HepG2 (cell line): ENCODE data around the gene HCK. TPM values are rescaled to one million over a fixed set of nuclear protein-coding genes. Genes with fewer than 3 reads are reported as not detected.

Experiments used
- MAZ ChIP-seq, 2 experiments: sonication (generic) in 1 of 2; formaldehyde crosslinking in 1 of 2; IDR thresholded peaks; 2 replicates each; pipeline versions ENCODE4 v1.5.0 to v1.6.1; 2012 to 2020; ENCODE audit warnings: low read depth in 2 of 2, mild to moderate bottlenecking in 2 of 2, borderline replicate concordance in 1 of 2, improper control_type of control experiment in 1 of 2, low read length in 1 of 2, missing genetic modification reagents in 1 of 2, moderate library complexity in 1 of 2
- MXD4 ChIP-seq: IDR thresholded peaks from 2 replicates; pipeline ENCODE4 v1.6.1; 2016; ENCODE audit warnings: mild to moderate bottlenecking, missing biosample characterization, missing genetic modification reagents
- POGZ ChIP-seq: sonication (generic); formaldehyde crosslinking; IDR thresholded peaks from 2 replicates; pipeline ENCODE4 v1.4.0; 2020; ENCODE audit warnings: mild to moderate bottlenecking, missing genetic modification reagents
- TCF12 ChIP-seq, 2 experiments: fragments of 450-650 bp in 1 of 2; sonication (generic) in 1 of 2; formaldehyde crosslinking in 1 of 2; IDR thresholded peaks; 2 replicates each; pipeline versions ENCODE4 v1.6.1 to v1.8.0; 2017 to 2022; ENCODE audit warnings: antibody characterized with exemption in 1 of 2, mild to moderate bottlenecking in 1 of 2, missing genetic modification reagents in 1 of 2, moderate library complexity in 1 of 2
- TOE1 ChIP-seq: sonication (generic); formaldehyde crosslinking; IDR thresholded peaks from 2 replicates; pipeline ENCODE4 v1.4.0; 2020; ENCODE audit warnings: mild to moderate bottlenecking, missing genetic modification reagents
- YEATS4 ChIP-seq: sonication (generic); formaldehyde crosslinking; IDR thresholded peaks from 2 replicates; pipeline ENCODE4 v1.4.0; 2020; ENCODE audit warnings: missing genetic modification reagents, borderline replicate concordance
- ZNF567 ChIP-seq: sonication (generic); formaldehyde crosslinking; IDR thresholded peaks from 2 replicates; pipeline ENCODE4 v1.8.1; 2023; ENCODE audit warnings: mild to moderate bottlenecking, missing genetic modification reagents, borderline replicate concordance
- ZNF891 ChIP-seq: sonication (generic); formaldehyde crosslinking; IDR thresholded peaks from 2 replicates; pipeline ENCODE4 v1.5.0; 2020; ENCODE audit warnings: mild to moderate bottlenecking, missing genetic modification reagents
- polyA plus RNA-seq, 8 experiments: library from polyadenylated mRNA; depleted of rRNA in 3 of 8; stranded (reverse) in 7 of 8; unstranded in 1 of 8; fragments of >200 nt; fragmentation: Illumina TruSeq in 4 of 8; extraction: Trizol in 4 of 8; gene quantifications; 2 replicates each; pipeline versions ENCODE4 v1.2.1 to v1.2.3, GENCODE V29; 2011 to 2016; ENCODE audit warnings: low read depth in 4 of 8, missing spikeins in 1 of 8, mixed read lengths in 1 of 8; ENCODE audit not compliant: insufficient read depth in 1 of 8
- total RNA-seq, 5 experiments: library from RNA; depleted of rRNA; stranded (reverse); fragments of >200 nt; fragmentation: Illumina TruSeq; extraction: Trizol; gene quantifications; 2 replicates each; pipeline ENCODE4 v1.2.3, GENCODE V29; 2016; ENCODE audit warnings: low read depth in 1 of 5
- TF ChIP-seq, protein P1 (sequence below): sonication (generic); formaldehyde crosslinking; IDR thresholded peaks from 2 replicates; pipeline ENCODE4 v1.4.0; 2020; ENCODE audit warnings: missing genetic modification reagents, borderline replicate concordance
- TF ChIP-seq, protein P2 (sequence below): sonication (generic); formaldehyde crosslinking; IDR thresholded peaks from 2 replicates; pipeline ENCODE4 v1.4.0; 2020; ENCODE audit warnings: missing genetic modification reagents, borderline replicate concordance
- TF ChIP-seq, protein P3 (sequence below): sonication (generic); formaldehyde crosslinking; IDR thresholded peaks from 2 replicates; pipeline ENCODE4 v1.5.0; 2020; ENCODE audit warnings: missing genetic modification reagents, mild to moderate bottlenecking, borderline replicate concordance

Gene HCK
- total and polyA plus RNA-seq, 2 of the 13 experiments (the other 11 are each of a cell fraction or from before 2014, with no cell fraction given) = 0.04 TPM; not detected in 1

DNA sequence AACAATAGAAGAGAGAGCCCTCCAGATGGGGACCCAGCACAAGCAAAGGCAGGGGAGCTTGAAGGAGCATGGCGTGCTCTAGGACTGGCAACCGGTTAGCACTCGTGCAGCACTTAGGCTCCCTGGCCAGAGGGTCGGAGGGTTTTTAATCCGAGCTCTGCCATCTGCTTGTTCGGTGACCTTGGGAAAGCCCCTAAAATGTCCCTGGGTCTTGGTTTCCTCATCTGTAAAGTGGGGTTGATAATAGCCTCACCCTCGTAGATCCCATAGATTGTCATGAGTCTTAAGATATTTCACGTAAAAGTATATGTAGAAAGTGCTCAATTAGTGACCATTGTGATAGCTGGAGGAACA, 16.6 kb upstream of the HCK start (continued):
- TF ChIP-seq, protein P1, sequence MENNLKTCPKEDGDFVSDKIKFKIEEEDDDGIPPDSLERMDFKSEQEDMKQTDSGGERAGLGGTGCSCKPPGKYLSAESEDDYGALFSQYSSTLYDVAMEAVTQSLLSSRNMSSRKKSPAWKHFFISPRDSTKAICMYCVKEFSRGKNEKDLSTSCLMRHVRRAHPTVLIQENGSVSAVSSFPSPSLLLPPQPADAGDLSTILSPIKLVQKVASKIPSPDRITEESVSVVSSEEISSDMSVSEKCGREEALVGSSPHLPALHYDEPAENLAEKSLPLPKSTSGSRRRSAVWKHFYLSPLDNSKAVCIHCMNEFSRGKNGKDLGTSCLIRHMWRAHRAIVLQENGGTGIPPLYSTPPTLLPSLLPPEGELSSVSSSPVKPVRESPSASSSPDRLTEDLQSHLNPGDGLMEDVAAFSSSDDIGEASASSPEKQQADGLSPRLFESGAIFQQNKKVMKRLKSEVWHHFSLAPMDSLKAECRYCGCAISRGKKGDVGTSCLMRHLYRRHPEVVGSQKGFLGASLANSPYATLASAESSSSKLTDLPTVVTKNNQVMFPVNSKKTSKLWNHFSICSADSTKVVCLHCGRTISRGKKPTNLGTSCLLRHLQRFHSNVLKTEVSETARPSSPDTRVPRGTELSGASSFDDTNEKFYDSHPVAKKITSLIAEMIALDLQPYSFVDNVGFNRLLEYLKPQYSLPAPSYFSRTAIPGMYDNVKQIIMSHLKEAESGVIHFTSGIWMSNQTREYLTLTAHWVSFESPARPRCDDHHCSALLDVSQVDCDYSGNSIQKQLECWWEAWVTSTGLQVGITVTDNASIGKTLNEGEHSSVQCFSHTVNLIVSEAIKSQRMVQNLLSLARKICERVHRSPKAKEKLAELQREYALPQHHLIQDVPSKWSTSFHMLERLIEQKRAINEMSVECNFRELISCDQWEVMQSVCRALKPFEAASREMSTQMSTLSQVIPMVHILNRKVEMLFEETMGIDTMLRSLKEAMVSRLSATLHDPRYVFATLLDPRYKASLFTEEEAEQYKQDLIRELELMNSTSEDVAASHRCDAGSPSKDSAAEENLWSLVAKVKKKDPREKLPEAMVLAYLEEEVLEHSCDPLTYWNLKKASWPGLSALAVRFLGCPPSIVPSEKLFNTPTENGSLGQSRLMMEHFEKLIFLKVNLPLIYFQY = no peak
- TF ChIP-seq, protein P2, sequence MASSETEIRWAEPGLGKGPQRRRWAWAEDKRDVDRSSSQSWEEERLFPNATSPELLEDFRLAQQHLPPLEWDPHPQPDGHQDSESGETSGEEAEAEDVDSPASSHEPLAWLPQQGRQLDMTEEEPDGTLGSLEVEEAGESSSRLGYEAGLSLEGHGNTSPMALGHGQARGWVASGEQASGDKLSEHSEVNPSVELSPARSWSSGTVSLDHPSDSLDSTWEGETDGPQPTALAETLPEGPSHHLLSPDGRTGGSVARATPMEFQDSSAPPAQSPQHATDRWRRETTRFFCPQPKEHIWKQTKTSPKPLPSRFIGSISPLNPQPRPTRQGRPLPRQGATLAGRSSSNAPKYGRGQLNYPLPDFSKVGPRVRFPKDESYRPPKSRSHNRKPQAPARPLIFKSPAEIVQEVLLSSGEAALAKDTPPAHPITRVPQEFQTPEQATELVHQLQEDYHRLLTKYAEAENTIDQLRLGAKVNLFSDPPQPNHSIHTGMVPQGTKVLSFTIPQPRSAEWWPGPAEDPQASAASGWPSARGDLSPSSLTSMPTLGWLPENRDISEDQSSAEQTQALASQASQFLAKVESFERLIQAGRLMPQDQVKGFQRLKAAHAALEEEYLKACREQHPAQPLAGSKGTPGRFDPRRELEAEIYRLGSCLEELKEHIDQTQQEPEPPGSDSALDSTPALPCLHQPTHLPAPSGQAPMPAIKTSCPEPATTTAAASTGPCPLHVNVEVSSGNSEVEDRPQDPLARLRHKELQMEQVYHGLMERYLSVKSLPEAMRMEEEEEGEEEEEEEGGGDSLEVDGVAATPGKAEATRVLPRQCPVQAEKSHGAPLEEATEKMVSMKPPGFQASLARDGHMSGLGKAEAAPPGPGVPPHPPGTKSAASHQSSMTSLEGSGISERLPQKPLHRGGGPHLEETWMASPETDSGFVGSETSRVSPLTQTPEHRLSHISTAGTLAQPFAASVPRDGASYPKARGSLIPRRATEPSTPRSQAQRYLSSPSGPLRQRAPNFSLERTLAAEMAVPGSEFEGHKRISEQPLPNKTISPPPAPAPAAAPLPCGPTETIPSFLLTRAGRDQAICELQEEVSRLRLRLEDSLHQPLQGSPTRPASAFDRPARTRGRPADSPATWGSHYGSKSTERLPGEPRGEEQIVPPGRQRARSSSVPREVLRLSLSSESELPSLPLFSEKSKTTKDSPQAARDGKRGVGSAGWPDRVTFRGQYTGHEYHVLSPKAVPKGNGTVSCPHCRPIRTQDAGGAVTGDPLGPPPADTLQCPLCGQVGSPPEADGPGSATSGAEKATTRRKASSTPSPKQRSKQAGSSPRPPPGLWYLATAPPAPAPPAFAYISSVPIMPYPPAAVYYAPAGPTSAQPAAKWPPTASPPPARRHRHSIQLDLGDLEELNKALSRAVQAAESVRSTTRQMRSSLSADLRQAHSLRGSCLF (CRISPR knock-in tag) = no peak
- TF ChIP-seq YEATS4 (CRISPR knock-in tag) = no peak
- no peak for TF ChIP-seq ZNF567 (CRISPR knock-in tag)
- TF ChIP-seq TOE1 (CRISPR knock-in tag) = no peak
- TF ChIP-seq MXD4 (CRISPR knock-in tag) = no peak
- TF ChIP-seq MAZ (IDR thresholded peaks at IDR 0.05; ENCODE audit: borderline replicate concordance, low read depth, low read length) = no peak
- no peak for TF ChIP-seq MAZ (CRISPR knock-in tag; IDR thresholded peaks at IDR 0.05; ENCODE audit: low read depth)
- TF ChIP-seq, protein P3, sequence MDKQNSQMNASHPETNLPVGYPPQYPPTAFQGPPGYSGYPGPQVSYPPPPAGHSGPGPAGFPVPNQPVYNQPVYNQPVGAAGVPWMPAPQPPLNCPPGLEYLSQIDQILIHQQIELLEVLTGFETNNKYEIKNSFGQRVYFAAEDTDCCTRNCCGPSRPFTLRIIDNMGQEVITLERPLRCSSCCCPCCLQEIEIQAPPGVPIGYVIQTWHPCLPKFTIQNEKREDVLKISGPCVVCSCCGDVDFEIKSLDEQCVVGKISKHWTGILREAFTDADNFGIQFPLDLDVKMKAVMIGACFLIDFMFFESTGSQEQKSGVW = no peak
- no peak for TF ChIP-seq POGZ
- TF ChIP-seq TCF12 (IDR thresholded peaks at IDR 0.05) = no peak
- TF ChIP-seq TCF12 (CRISPR knock-in tag; IDR thresholded peaks at IDR 0.05) = no peak
- no peak for TF ChIP-seq ZNF891
